ENCODE data around the gene UQCRHL. TPM values are rescaled to one million over a fixed set of nuclear protein-coding genes. Genes with fewer than 3 reads are reported as not detected.
"Not testable (repeated sequence)": the region's sequence is repeated elsewhere in the genome, so short reads cannot be mapped to it uniquely, and the experiment has no call there.

The UQCRHL gene
- total RNA-seq, 2 donors from 2014 or later: 1.6 to 3.7 TPM

- Mint-ChIP-seq H3K4me1 (peaks cover 4% of the 10 kb centered on the region), H3K36me3 (ENCODE audit: low read depth) (peaks cover 2% of the 10 kb centered on the region), H3K27ac (peak overlapping the region; percentile 82), H3K4me3 (peak overlapping the region; percentile 86), H3K9me3 (no peaks in the 10 kb centered on the region), H3K27me3 (ENCODE audit: insufficient read depth) (no peaks in the 10 kb centered on the region)
- peak overlapping the region; percentile 94 for H3K4me3 ChIP-seq (ENCODE audit: low read length)
- H3K27me3 ChIP-seq (ENCODE audit: control insufficient read depth, insufficient read depth, low read length, poor library complexity, severe bottlenecking): no peaks in the 10 kb centered on the region
- no peak for TF ChIP-seq CTCF (conservative IDR thresholded peaks at IDR 0.05)
- WGBS, 2 experiments (ENCODE audit: insufficient coverage in 1 of 2, insufficient read length in 1 of 2): 94 to 96% methylated on average over 53 to 62 of the region's 62 CpGs
- DNase-seq: peak; percentile 70
- no peaks in the 10 kb centered on the region for H3K36me3 ChIP-seq (ENCODE audit: control insufficient read depth, insufficient read depth, low read length)
- H3K9ac ChIP-seq (ENCODE audit: extremely low read depth, low read length, poor library complexity, severe bottlenecking): no peak overlapping the region
- H3K9me3 ChIP-seq (ENCODE audit: control insufficient read depth, low read length): no peaks in the 10 kb centered on the region
- H3K4me1 ChIP-seq (ENCODE audit: control insufficient read depth, insufficient read depth, low read length): no peaks in the 10 kb centered on the region
- no peak overlapping the region for H3K27ac ChIP-seq (ENCODE audit: low read depth, low read length)
These were observed 29.6 kb upstream of the UQCRHL start for GRCh38 chr1:15836772-15837669.

- not testable (repeated sequence) for DNase-seq; H3K9me3 Mint-ChIP-seq; H3K27me3 Mint-ChIP-seq (ENCODE audit: insufficient read depth); H3K27me3 ChIP-seq (ENCODE audit: control insufficient read depth, insufficient read depth, low read length, poor library complexity, severe bottlenecking); H3K36me3 Mint-ChIP-seq (ENCODE audit: low read depth); H3K36me3 ChIP-seq (ENCODE audit: control insufficient read depth, insufficient read depth, low read length); H3K4me1 ChIP-seq (ENCODE audit: control insufficient read depth, insufficient read depth, low read length); H3K9me3 ChIP-seq (ENCODE audit: control insufficient read depth, low read length); H3K27ac ChIP-seq (ENCODE audit: low read depth, low read length); H3K4me1 Mint-ChIP-seq
- 95 to 97% methylated on average over 5 to 14 of the region's 14 CpGs for WGBS, 2 experiments (ENCODE audit: insufficient coverage in 1 of 2, insufficient read length in 1 of 2)
- Histone ChIP-seq H3K4me3 (ENCODE audit: low read length) (peak overlapping the region; percentile 94), H3K9ac (ENCODE audit: extremely low read depth, low read length, poor library complexity, severe bottlenecking) (peak overlapping the region; percentile 65)
- H3K27ac Mint-ChIP-seq: peak overlapping the region; percentile 99
- H3K4me3 Mint-ChIP-seq: peak overlapping the region; percentile 86
These were observed 29.0 kb upstream of the UQCRHL start for GRCh38 chr1:15836511-15836771.

DNA sequence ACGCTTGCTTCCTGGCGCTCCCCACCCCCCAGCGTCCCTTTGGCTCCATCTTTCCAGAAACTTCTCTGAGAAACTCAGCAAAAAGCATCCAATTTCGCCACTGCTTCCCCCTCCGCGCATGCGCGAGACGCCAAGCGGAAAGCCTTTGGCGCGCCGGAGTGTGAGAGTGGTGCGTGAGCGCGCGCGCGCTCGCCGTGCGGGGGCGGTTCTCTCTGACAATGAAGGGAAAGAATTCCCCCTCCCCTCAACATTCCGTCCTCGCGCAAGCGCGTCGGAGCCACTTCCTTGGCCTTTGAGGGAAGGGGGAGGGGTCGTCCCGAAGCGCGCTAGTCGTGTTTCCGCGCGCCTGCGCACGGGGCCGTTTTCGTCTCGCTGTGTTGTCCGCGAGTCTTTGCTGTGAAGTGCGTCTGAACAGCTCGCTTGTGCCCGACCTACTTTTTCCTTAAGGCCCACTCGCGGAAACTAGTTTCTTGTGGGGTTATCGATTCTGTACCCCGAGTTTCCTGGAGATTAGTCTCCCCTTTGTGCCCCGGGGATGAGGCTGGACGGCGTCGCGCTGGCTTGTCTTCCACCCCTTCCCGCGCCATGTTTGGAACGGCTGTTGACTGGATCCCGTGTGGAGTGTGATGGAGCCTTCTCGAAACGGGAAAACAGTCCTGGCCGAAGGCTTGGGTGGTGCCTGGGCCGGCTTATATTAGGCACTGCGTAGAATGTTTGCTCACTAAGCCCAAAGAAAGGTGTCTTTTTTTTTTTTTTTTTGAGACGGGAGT, 28.5 kb upstream of the UQCRHL start:
- peak overlapping the region; percentile 86 for H3K4me3 Mint-ChIP-seq
- no peak for TF ChIP-seq CTCF (conservative IDR thresholded peaks at IDR 0.05)
- DNase-seq: peak; percentile 98
- WGBS, 2 experiments (ENCODE audit: insufficient coverage in 1 of 2, insufficient read length in 1 of 2): 14 to 22% methylated on average over 39 to 65 of the region's 66 CpGs
- Histone ChIP-seq H3K9ac (ENCODE audit: extremely low read depth, low read length, poor library complexity, severe bottlenecking) (peak overlapping the region; percentile 99), H3K4me3 (ENCODE audit: low read length) (peak overlapping the region; percentile 94), H3K27me3 (ENCODE audit: control insufficient read depth, insufficient read depth, low read length, poor library complexity, severe bottlenecking) (no peaks in the 10 kb centered on the region), H3K9me3 (ENCODE audit: control insufficient read depth, low read length) (no peaks in the 10 kb centered on the region), H3K27ac (ENCODE audit: low read depth, low read length) (peak overlapping the region; percentile 100), H3K36me3 (ENCODE audit: control insufficient read depth, insufficient read depth, low read length) (no peaks in the 10 kb centered on the region), H3K4me1 (ENCODE audit: control insufficient read depth, insufficient read depth, low read length) (no peaks in the 10 kb centered on the region)
- H3K27ac Mint-ChIP-seq: peak overlapping the region; percentile 99
- H3K27me3 Mint-ChIP-seq (ENCODE audit: insufficient read depth): no peaks in the 10 kb centered on the region
- peaks cover 7% of the 10 kb centered on the region for H3K36me3 Mint-ChIP-seq (ENCODE audit: low read depth)
- peaks cover 4% of the 10 kb centered on the region for H3K4me1 Mint-ChIP-seq
- H3K9me3 Mint-ChIP-seq: no peaks in the 10 kb centered on the region
